Raji (cell line): ENCODE data around the gene ALX4.

ENCODE experiments used
- POLR2A ChIP-seq: IDR thresholded peaks from 2 replicates; pipeline ENCODE4 v1.6.1; 2011; ENCODE audit warnings: low read depth, low read length, control low read depth; ENCODE audit not compliant: insufficient read depth

Gene ALX4

DNA sequence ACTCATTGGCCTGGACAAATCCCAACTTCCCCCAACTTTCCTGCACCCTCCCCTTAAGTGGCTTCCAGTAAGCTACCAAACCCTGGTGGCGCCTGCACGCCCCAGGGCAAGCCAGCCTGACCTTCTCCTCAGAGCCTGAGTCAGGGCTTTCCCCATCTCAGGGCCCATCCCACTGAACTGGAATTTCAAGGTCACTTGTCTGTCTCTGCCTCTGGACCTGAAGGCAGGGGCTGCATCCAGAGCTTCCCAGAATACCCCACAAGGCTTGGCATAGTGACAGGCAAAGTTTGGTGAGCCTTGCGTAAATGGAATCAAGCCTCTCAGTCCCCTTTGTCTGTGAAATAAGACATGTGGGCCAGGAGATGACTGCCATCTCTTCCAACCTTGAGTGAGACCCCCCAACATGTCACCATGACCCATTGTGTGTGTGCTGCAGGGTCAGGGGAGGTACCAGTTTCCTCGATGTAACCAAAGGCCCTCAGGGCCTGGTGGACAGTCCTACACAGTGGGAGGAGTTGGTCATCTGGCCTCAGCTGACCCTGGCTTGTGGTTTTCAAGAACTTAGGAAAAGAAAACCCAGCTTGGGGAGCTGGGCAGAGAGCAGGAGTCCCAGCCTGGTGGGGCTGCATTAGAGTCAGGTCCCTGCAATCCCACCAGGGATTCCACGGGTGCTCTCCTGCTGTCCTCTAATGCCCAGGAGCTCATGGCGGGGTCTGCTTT lies 8.9 kb downstream of the ALX4 start:
- no peak for TF ChIP-seq POLR2A

DNA sequence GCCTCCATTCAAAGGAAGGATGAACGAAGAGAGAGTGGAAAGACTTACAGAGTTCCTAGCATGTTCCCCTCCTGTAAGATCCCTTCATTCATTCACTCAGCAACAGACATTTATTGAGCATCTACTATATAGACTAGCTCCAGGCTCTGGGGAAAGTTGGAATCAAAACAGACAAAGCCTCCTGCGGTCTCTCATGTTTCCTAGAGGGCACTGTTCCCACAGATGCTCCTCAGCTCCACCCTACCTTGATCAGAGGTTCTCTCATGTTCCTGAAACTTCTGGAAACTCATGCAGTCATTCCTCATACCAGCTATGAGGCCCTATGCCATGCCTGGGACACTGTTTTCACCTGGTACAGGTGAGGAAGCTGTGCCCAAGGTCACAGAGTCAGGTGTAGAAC lies 11.1 kb downstream of the ALX4 start:
- no peak for TF ChIP-seq POLR2A

DNA sequence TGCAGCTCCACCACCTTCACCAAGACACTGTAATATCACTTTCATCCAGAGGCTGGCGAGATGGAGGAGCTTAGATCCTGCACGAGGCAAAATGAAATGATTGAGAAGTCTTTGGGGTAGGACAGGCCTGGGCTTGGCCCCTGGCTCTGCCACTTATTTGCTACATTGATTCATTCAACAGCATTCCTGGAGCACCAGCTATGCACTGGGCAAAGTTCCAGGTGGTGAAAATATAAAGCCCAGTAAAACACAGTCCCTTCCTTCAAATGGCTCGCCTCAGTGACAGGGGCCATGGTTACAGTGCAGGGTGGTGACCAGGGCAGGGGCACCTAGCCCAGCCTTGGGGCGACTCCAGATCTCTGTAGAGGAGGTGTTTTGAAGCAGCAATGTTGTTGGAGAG lies 19.7 kb downstream of the ALX4 start:
- no peak for TF ChIP-seq POLR2A

DNA sequence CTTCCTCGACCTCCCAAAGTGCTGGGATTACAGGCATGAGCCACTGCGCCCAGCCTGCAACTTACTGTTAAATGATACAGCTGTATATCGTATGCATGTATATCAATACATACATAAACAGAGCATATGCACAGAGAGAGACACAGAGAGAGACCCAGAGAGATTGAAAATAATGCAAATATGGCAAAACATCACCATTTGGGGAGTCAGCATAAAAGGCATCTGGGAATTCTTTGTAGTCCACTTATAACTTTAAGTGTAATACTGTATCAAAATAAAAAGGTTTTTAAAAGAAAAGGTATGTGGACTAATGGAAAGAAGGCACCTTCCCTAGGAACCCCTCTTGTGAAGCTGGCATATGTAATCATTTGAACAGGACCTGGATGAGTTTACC lies 21.8 kb downstream of the ALX4 start:
- no peak for TF ChIP-seq POLR2A

DNA sequence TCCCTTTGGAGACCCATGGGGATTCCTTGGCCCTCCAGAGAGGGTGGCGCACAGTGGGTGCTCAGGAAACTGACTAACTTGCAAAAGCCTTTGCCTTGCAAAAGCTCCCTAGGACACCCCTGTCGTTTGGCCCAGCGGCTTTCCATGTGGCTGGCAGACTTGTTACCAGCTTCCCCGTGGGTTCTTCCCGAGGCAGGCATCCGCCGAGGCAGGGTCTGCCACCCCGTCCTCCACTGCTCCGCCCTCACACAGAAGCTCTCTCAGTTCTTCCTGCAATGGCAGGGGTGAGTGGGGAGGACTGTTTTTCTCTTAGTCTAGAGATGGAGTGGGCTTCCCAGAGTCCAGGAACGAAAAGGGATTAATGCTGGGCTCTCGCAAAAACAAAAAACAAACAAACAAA lies 23.0 kb downstream of the ALX4 start:
- TF ChIP-seq POLR2A, result no peak

DNA sequence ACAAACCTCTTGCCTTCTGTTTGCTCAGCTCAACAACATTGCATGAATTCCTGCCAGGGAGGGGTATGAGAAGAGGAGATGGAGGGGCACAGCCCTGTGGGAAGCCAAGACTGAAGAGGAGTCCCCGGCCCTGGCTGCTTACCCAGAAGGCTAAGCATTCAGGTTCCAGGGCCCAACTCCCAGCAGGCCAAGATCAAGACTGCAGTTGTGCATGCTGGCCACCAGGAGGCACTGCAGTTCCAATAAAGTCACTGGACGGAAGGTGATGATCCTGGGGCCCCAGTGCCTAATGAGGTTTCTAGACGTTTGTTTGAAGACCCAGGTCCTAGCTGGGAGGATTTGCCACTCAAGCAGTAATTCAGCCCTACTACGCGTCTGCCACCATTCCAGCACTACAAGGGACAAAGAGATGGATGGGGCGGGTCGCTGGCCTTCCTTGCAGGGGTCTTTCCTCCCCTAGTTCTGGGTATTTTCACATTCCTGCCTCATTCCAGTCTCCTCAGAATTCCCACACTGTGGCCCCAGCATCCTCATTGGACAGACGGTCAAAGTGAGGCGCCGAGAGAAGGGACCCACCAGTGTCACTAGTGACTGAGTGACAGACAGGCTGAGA lies 23.6 kb downstream of the ALX4 start:
- TF ChIP-seq POLR2A, result no peak

DNA sequence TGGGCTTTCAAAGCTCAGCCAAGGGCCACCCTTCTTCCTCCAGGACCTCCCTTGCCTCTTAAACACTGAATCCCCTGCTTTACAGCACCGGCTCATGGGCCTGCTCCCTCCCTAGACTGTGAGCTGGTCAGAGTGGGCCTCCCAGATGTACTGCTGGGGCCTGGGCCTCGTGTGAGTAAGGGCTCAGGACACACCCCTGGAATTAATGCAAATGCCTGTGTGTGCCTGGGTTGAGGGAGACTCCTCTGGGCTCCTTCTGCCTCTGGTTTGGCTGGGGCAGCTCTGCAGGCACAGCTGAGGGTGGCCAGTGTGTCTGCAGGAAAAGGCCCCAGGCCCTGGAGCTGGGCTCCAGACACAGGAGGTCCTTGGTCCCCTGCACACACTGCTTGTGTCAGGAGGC lies 24.2 kb downstream of the ALX4 start:
- no peak for TF ChIP-seq POLR2A

DNA sequence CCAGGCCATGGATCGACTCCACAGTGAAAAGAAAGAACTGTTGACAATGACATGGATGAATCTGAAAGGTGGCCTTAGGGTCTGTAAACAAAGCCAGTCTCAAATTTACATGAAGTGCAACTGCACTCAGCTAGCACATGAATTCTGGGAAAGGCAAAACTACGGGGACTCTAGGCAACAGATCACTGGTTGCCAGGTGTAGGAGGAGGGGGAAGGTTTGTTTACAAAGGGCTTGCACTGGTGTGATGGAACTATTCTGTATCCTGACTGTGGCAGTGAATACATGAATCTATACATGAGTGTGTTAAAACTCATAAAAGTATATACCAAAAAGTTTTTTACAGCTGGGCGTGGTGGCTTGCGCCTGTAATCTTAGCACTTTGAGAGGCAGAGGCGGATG lies 27.3 kb downstream of the ALX4 start:
- TF ChIP-seq POLR2A, result no peak

DNA sequence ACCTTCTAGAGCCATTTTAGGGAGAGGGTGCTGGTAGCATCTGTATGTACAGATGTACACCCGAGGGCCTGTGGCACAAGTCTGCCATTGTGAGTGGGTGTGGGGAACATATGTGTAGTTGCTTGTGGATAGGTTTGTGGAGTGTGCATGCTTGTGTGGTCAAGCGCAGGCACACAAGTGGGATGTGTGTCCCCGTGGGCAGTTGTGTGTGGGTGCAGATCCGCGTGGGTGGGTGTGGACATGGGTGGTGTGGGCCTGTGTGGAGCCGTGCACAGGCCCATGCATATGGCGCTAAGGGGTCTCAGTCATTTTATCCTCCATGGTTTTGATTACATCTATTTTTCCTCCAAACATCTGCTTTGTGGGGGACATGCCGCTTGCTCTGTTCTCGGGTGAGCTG lies 28.8 kb downstream of the ALX4 start:
- TF ChIP-seq POLR2A, result no peak

DNA sequence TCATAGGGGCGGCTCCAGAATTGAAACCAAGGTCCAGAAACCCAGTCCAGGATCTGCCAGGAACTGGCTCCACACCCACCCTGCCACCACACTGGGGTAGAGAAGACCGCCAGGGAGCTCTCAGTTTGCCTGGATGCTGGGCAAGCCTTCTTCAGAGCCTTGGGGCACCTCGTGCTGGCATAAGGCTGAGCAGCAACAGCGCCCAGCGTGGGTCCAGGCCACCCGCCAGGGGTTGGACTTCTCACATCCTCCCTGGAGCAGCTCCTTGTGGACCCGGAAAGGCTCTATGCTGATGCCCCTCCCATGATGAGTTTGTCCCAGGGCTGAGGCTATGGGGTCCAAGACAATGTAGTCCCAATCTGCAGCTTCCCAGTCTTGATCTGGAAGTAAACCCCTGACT lies 29.7 kb downstream of the ALX4 start:
- TF ChIP-seq POLR2A, result no peak

DNA sequence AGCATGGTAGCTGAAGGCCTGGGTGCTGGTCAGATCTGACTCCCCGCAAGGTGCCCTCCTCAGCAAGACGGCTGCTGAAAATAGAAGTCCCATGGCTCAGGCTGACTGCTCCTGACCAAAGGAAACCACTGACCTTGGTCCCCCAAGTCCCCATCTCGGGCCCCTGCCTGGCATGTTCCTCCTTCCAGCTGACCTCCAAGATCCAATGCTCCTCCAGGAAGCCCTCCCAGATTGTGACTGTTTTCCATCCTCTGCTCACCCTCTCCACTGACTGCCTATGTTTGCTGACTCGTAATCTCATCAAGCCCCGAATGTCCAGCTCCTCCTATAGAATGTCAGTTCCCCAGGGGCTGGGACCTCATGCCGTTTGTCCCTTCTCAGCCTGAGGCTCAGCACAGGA lies 30.5 kb downstream of the ALX4 start:
- no peak for TF ChIP-seq POLR2A

DNA sequence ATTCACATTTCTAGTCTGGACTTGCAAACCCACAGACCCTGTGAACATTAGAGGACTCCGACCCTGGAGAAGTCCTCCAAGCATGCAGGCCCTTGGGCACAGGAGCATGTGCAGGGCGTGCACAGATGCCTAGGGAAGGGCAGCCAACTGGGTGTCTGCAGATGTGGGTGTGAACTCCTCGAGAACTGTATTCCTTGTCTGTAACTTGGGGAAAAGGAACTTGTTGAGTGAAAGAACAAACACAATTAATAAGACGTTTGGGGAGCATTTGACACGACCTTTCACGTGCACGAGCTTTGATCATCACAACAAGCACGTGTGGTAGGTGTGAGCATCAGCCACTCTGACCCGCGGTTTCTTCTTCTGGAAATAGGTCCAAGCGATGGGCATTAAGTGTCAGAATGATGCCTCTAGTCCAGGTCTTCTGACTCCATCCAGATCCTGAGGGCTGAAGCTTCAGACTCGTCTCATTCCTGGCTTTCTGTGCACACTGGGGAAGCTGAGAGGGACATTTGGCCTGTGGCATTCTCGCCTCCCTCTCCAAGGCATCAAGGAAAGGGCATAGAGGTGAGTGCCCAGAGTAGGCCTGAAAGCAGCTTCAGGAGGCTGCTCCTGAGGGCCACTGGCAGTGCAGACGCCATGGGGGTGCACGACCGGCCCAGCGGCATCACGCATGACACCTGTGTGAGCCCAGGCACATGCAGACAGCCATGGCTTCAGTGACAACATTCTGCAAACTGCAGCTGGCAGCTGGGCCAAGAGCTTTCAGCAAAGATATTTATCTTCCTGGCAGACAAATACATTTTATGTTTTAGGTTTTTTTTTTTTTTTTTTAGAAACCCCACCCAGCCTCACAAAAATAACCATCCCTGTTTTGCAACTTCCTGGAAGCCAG lies 32.5 kb downstream of the ALX4 start:
- TF ChIP-seq POLR2A, result no peak

DNA sequence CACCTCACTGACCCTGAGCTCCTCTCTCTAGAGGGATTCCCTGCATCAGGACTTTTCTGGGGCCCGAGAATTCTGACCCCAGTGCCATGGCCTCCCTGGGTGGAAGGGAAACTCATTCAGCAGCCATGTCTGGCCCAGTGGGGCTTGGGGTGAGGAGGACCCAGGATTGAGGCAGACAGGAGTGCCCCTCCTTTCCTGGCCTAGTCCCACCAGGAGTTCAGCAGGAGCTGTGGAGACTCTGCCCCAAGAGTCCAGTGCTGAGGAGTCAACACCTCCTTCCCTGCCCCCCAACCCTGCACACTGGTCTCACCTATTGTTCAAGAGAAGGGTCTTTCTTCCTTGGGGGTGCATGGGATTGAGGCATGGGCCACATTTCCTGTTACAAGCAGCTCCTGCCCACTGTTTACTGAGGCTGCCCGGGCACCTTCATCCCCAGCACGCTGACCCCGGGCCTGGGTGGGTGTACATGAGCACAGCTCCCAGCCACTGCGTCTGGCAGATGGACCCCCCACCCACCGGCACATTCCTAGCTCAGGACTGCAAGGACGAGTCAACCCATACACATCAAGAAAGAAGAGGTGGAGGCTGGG lies 33.9 kb downstream of the ALX4 start:
- no peak for TF ChIP-seq POLR2A

DNA sequence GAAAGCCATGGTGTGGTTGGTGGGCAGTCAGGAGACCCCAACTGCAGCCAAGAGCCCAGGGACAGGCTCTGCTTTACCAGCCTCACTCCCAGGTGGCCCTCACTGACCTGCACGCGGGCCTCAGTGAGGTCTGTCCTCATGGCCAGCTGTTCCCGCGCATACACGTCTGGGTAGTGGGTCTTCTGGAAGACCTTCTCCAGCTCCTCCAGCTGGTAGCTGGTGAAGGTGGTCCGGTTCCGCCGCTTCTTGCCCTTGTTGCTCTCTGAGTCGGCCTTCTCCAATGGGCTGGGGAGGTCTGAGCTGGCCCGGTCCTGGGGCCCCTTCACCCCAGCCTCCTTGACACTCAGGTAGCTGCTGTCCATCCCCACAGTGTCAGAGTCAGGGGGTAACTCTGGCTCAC lies 34.7 kb downstream of the ALX4 start:
- TF ChIP-seq POLR2A, result no peak

DNA sequence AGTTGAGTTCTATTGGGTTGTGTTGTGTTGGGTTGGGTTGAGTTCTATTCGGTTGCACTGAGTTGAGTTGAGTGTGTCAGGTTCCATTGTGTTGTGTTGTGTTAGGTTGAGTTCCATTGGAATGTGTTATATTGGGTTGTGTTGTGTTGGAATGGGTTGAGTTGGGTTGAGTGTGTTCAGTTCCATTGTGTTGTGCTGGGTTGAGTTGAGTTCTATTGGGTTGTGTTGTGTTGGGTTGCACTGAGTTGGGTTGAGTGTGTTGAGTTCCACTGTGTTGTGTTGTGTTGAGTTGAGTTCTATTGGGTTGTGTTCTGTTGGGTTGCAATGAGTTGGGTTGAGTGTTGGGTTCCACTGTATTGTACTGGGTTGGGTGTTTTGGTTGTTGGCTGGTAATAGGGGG lies 35.5 kb downstream of the ALX4 start:
- TF ChIP-seq POLR2A, result no peak

DNA sequence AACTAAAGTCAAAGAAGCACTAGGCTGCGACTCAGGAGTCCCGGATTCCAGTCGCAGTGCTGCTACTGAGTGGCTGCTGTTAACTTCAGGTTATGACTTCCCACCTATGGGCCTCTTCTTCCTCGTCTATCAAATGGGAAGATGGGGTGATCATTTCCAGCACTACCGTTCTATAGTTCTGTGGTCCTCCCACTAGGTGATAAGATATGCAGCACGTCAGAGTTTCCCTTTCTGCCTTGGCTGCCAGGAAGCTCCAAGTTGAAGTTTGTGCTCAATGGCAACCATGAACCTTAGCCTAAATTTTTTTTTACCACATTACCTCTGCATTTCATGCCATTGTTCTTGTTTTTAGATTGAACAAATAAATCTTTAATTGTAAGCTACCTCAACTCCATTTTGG lies 38.7 kb downstream of the ALX4 start:
- TF ChIP-seq POLR2A, result no peak
